Thyroid gland (tissue), 4 donors: ENCODE results near the gene ARFGAP3.

Experiments used
- POLR2A ChIP-seq, 2 donors: fragments of 450-650 bp; IDR thresholded peaks; one replicate each; pipeline ENCODE4 v1.6.1; 2017; ENCODE audit warnings: antibody characterized with exemption in 2 of 2, mild to moderate bottlenecking in 2 of 2, moderate library complexity in 1 of 2
- TF ChIP-seq, protein P1 (sequence below), 6 experiments: fragments of 200-600 bp in 3 of 6; fragments of 450-650 bp in 3 of 6; sonication (generic) in 3 of 6; IDR thresholded peaks; one replicate each; pipeline ENCODE4 v1.5.1; 2016 to 2019; ENCODE audit warnings: antibody characterized with exemption in 6 of 6, mild to moderate bottlenecking in 2 of 6, inconsistent platforms in 1 of 6, moderate library complexity in 1 of 6

DNA sequence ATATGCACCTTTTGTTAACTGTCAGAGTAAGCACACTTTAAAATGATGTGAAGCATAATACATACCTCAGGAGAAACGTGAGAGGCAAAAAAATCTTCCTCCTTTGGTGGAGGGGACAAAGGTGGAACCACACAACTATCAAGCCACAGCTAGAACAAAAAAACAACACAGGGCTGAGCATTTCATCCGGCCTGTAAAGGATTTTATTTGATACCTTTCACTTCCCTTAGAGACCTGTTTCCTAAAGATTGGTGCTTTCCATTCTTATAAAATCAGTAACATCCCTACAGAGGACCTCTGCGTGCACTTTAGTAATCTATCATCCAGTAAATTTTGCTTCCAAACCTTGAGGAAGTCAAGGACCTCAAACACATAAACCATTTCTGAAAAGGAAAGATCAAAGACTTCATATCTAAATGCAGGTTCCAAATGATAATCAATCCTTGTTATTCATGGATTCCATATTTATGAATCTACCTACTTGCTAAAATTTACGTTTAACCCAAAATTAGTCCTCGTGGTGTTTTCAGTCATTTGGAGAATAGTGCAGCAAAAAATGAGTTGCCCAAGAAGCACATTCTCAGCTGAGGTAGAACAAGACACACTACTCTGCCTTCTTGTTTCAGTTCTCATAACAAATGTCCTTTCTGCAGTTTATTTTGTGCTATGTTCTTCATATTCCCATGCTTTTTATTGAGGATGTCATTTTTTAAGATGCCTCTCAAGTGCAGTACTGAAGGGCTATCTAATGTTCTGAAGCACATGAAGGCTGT lies 22.7 kb downstream of the ARFGAP3 start:
- TF ChIP-seq POLR2A (IDR thresholded peaks at IDR 0.05) = no peak
- TF ChIP-seq, protein P1, sequence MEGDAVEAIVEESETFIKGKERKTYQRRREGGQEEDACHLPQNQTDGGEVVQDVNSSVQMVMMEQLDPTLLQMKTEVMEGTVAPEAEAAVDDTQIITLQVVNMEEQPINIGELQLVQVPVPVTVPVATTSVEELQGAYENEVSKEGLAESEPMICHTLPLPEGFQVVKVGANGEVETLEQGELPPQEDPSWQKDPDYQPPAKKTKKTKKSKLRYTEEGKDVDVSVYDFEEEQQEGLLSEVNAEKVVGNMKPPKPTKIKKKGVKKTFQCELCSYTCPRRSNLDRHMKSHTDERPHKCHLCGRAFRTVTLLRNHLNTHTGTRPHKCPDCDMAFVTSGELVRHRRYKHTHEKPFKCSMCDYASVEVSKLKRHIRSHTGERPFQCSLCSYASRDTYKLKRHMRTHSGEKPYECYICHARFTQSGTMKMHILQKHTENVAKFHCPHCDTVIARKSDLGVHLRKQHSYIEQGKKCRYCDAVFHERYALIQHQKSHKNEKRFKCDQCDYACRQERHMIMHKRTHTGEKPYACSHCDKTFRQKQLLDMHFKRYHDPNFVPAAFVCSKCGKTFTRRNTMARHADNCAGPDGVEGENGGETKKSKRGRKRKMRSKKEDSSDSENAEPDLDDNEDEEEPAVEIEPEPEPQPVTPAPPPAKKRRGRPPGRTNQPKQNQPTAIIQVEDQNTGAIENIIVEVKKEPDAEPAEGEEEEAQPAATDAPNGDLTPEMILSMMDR (IDR thresholded peaks at IDR 0.05) = no peak
